ENCODE results near the gene OSGIN1.
A peak's percentile ranks its signal among the peaks of the same experiment; 100 is the strongest.

The OSGIN1 gene

DNA sequence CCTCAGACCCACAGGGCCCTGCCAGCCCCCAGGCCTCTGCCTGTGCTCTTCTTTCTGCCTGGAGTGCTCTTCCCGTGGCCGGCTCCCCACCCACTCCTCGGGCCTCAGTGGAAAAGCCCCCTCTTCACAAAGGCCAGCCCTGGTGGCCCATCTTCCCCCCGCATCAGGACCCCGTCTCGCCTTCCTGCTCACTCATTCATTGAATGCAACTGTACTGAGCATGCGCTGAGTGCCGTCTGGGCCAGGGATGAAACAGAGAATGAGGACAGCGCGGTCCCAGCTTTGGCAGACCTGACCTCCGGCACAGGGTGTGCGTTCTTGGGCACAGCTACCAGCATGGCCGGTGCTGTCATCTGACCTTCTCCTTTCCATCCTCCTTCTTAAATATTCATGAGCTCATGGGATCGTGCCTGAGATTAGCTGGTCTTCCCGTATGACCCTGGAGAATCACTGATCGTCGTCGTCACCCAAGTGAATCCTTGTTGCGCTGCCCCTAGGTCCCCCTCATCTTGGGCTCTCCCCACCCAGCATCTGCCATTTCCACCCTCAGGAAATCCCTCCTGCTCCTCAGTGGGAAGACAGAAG is 16.4 kb upstream of the OSGIN1 start:
- POLR2A ChIA-PET, result no interaction called here
- H3K4me3 ChIP-seq (ENCODE audit: low read depth, low read length), result no peak overlapping the region
- CTCF ChIA-PET, result interaction anchor here (0.8 to 4.3 kb wide), 2 partner anchors 9 to 129 kb away, joined by 3 to 29 read pairs; no protein-coding TSS in a partner anchor
- no peaks in the 10 kb centered on the region for H3K9me3 ChIP-seq (ENCODE audit: control insufficient read depth, insufficient read depth, low read depth, low read length)
- TF ChIP-seq, protein P1, sequence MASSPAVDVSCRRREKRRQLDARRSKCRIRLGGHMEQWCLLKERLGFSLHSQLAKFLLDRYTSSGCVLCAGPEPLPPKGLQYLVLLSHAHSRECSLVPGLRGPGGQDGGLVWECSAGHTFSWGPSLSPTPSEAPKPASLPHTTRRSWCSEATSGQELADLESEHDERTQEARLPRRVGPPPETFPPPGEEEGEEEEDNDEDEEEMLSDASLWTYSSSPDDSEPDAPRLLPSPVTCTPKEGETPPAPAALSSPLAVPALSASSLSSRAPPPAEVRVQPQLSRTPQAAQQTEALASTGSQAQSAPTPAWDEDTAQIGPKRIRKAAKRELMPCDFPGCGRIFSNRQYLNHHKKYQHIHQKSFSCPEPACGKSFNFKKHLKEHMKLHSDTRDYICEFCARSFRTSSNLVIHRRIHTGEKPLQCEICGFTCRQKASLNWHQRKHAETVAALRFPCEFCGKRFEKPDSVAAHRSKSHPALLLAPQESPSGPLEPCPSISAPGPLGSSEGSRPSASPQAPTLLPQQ (tag by site-specific recombination; IDR thresholded peaks at IDR 0.05), result no peak
- TF ChIP-seq ZNF664 (tag by site-specific recombination; IDR thresholded peaks at IDR 0.05) (no peak), ZNF302 (tag by site-specific recombination; IDR thresholded peaks at IDR 0.05; ENCODE audit: low read depth) (no peak), ZNF426 (tag by site-specific recombination; IDR thresholded peaks at IDR 0.05) (no peak), ZNF626 (tag by site-specific recombination; IDR thresholded peaks at IDR 0.05) (no peak), ZNF391 (tag by site-specific recombination; IDR thresholded peaks at IDR 0.05; ENCODE audit: borderline replicate concordance, low read depth) (no peak), ZFP69B (tag by site-specific recombination; IDR thresholded peaks at IDR 0.05) (no peak), MZF1 (tag by site-specific recombination; IDR thresholded peaks at IDR 0.05; ENCODE audit: borderline replicate concordance) (no peak), KLF1 (tag by site-specific recombination; IDR thresholded peaks at IDR 0.05) (no peak), ZNF324 (tag by site-specific recombination; IDR thresholded peaks at IDR 0.05) (no peak), ZNF830 (tag by site-specific recombination; IDR thresholded peaks at IDR 0.05; ENCODE audit: low read depth) (no peak), ZNF48 (tag by site-specific recombination; IDR thresholded peaks at IDR 0.05) (no peak), ZNF677 (tag by site-specific recombination; IDR thresholded peaks at IDR 0.05) (no peak)
- TF ChIP-seq, protein P2, sequence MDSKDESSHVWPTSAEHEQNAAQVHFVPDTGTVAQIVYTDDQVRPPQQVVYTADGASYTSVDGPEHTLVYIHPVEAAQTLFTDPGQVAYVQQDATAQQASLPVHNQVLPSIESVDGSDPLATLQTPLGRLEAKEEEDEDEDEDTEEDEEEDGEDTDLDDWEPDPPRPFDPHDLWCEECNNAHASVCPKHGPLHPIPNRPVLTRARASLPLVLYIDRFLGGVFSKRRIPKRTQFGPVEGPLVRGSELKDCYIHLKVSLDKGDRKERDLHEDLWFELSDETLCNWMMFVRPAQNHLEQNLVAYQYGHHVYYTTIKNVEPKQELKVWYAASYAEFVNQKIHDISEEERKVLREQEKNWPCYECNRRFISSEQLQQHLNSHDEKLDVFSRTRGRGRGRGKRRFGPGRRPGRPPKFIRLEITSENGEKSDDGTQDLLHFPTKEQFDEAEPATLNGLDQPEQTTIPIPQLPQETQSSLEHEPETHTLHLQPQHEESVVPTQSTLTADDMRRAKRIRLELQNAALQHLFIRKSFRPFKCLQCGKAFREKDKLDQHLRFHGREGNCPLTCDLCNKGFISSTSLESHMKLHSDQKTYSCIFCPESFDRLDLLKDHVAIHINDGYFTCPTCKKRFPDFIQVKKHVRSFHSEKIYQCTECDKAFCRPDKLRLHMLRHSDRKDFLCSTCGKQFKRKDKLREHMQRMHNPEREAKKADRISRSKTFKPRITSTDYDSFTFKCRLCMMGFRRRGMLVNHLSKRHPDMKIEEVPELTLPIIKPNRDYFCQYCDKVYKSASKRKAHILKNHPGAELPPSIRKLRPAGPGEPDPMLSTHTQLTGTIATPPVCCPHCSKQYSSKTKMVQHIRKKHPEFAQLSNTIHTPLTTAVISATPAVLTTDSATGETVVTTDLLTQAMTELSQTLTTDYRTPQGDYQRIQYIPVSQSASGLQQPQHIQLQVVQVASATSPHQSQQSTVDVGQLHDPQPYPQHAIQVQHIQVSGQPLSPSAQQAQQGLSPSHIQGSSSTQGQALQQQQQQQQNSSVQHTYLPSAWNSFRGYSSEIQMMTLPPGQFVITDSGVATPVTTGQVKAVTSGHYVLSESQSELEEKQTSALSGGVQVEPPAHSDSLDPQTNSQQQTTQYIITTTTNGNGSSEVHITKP (tag by site-specific recombination; IDR thresholded peaks at IDR 0.05), result no peak
- TF ChIP-seq, protein P3, sequence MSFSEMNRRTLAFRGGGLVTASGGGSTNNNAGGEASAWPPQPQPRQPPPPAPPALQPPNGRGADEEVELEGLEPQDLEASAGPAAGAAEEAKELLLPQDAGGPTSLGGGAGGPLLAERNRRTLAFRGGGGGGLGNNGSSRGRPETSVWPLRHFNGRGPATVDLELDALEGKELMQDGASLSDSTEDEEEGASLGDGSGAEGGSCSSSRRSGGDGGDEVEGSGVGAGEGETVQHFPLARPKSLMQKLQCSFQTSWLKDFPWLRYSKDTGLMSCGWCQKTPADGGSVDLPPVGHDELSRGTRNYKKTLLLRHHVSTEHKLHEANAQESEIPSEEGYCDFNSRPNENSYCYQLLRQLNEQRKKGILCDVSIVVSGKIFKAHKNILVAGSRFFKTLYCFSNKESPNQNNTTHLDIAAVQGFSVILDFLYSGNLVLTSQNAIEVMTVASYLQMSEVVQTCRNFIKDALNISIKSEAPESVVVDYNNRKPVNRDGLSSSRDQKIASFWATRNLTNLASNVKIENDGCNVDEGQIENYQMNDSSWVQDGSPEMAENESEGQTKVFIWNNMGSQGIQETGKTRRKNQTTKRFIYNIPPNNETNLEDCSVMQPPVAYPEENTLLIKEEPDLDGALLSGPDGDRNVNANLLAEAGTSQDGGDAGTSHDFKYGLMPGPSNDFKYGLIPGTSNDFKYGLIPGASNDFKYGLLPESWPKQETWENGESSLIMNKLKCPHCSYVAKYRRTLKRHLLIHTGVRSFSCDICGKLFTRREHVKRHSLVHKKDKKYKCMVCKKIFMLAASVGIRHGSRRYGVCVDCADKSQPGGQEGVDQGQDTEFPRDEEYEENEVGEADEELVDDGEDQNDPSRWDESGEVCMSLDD (tag by site-specific recombination; IDR thresholded peaks at IDR 0.05), result no peak
- no peaks in the 10 kb centered on the region for H3K36me3 ChIP-seq (ENCODE audit: control insufficient read depth in 2 of 2, insufficient read depth in 1 of 2, low read length in 2 of 2)
- no peaks in the 10 kb centered on the region; the same call in 1 of the 2 replicates for H3K4me1 ChIP-seq (ENCODE audit: control insufficient read depth, insufficient read depth, low read length)
- no peak overlapping the region for H3K27ac ChIP-seq (ENCODE audit: extremely low read depth, low read depth, low read length)

- ChIA-PET POLR2A (no interaction called here), CTCF (interaction anchor here (0.8 to 4.3 kb wide), 3 partner anchors 10 to 129 kb away, joined by 3 to 29 read pairs (median 4); no protein-coding TSS in a partner anchor)
- H3K4me3 ChIP-seq (ENCODE audit: low read depth, low read length), result no peak overlapping the region
- TF ChIP-seq, protein P4, sequence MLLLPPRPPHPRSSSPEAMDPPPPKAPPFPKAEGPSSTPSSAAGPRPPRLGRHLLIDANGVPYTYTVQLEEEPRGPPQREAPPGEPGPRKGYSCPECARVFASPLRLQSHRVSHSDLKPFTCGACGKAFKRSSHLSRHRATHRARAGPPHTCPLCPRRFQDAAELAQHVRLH (tag by site-specific recombination; IDR thresholded peaks at IDR 0.05), result 0 out of 2 replicates have a peak, but pooled peaks have one; percentile 40
- TF ChIP-seq ZNF558 (tag by site-specific recombination; IDR thresholded peaks at IDR 0.05), result no peak
- no peaks in the 10 kb centered on the region for H3K9me3 ChIP-seq (ENCODE audit: control insufficient read depth, insufficient read depth, low read depth, low read length)
- no peaks in the 10 kb centered on the region for H3K36me3 ChIP-seq (ENCODE audit: control insufficient read depth in 2 of 2, insufficient read depth in 1 of 2, low read length in 2 of 2)
- H3K4me1 ChIP-seq (ENCODE audit: control insufficient read depth, insufficient read depth, low read length), result no peaks in the 10 kb centered on the region; the same call in 1 of the 2 replicates
- H3K27ac ChIP-seq (ENCODE audit: extremely low read depth, low read depth, low read length), result no peak overlapping the region
Measured at GRCh38 chr16:83937267-83937666, 15.8 kb upstream of the OSGIN1 start.
